HUES6 (cell line): ENCODE measurements around the gene OR52E4.

Experiments
- H3K27ac ChIP-seq: 2 replicates; pipeline ENCODE4 v1.7.0; 2013; ENCODE audit warnings: low read depth, mild to moderate bottlenecking, low read length, inconsistent platforms
- H3K27me3 ChIP-seq: 2 replicates; pipeline ENCODE4 v1.6.1; 2013; ENCODE audit warnings: low read length; ENCODE audit not compliant: control insufficient read depth, insufficient read depth
- H3K36me3 ChIP-seq: 2 replicates; pipeline ENCODE4 v1.6.1; 2013; ENCODE audit warnings: low read length; ENCODE audit not compliant: control insufficient read depth, insufficient read depth
- H3K4me1 ChIP-seq: 2 replicates; pipeline ENCODE4 v1.6.1; 2013; ENCODE audit warnings: low read length; ENCODE audit not compliant: control insufficient read depth, insufficient read depth
- H3K4me3 ChIP-seq: 2 replicates; pipeline ENCODE4 v1.5.1; 2013; ENCODE audit warnings: low read depth, low read length
- H3K9ac ChIP-seq: one replicate; pipeline ENCODE4 v1.6.1; 2013; ENCODE audit warnings: mild to moderate bottlenecking, low read length
- H3K9me3 ChIP-seq: 2 replicates; pipeline ENCODE4 v1.6.1; 2013; ENCODE audit warnings: low read depth, low read length; ENCODE audit not compliant: control insufficient read depth, insufficient read depth

Gene OR52E4

DNA sequence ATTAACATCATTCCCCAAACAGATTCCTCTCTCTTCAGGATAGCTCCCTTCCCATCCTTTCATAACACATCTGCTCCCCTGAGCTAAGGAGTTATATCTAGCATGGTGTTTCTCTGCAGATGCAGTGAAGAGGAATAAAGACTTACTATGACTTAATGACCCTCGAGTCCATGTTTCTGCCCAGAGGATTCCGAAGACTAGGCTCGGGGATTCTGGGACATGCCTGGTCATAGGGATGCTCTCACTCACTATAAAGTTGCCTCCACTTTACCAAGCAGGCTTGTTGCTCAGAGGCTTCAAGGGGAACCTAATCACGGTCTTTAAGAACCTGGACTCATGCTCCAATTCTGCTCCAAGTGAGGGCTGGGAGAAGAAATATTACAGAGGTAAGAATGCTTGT, at the start of gene OR52E4:
Gene OR52E4 (plus strand): TSS at position 301 of the 400 bp plus-strand sequence. CDS start 3,664 bp downstream, outside the sequence.
- no peaks in the 10 kb centered on the region for H3K36me3 ChIP-seq
- no peak within 1 kb of the TSS for H3K4me3 ChIP-seq
- H3K27me3 ChIP-seq: no peaks in the 10 kb centered on the region
- no peak within 1 kb of the TSS for H3K27ac ChIP-seq
- H3K9ac ChIP-seq: no peak within 1 kb of the TSS
- H3K4me1 ChIP-seq: no peaks in the 10 kb centered on the region
- H3K9me3 ChIP-seq: no peaks in the 10 kb centered on the region

GRCh38 chr11:5831196-5831829, 49.1 kb upstream of the OR52E4 start:
- Histone ChIP-seq H3K9ac (peak overlapping the region; percentile 53), H3K27ac (peak overlapping the region; percentile 53; the same call in 1 of the 2 replicates), H3K4me1 (peaks cover 14% of the 10 kb centered on the region; the same call in 1 of the 2 replicates), H3K4me3 (no peak overlapping the region), H3K27me3 (no peaks in the 10 kb centered on the region), H3K36me3 (no peaks in the 10 kb centered on the region), H3K9me3 (peaks cover 6% of the 10 kb centered on the region; the same call in 1 of the 2 replicates)

GRCh38 chr11:5833446-5833845, 47.0 kb upstream of the OR52E4 start:
- H3K4me3 ChIP-seq: no peak overlapping the region
- no peak overlapping the region for H3K27ac ChIP-seq
- no peaks in the 10 kb centered on the region for H3K36me3 ChIP-seq
- H3K9me3 ChIP-seq: no peaks in the 10 kb centered on the region
- peaks cover 14% of the 10 kb centered on the region; the same call in 1 of the 2 replicates for H3K4me1 ChIP-seq
- H3K9ac ChIP-seq: no peak overlapping the region
- no peaks in the 10 kb centered on the region for H3K27me3 ChIP-seq

- no peaks in the 10 kb centered on the region for H3K27me3 ChIP-seq
- H3K9ac ChIP-seq: no peak overlapping the region
- H3K9me3 ChIP-seq: no peaks in the 10 kb centered on the region
- no peaks in the 10 kb centered on the region for H3K4me1 ChIP-seq
- H3K4me3 ChIP-seq: no peak overlapping the region
- H3K27ac ChIP-seq: no peak overlapping the region
- H3K36me3 ChIP-seq: no peaks in the 10 kb centered on the region
Measured at GRCh38 chr11:5837695-5838094, 42.7 kb upstream of the OR52E4 start.

- Histone ChIP-seq H3K4me1 (no peaks in the 10 kb centered on the region), H3K9me3 (no peaks in the 10 kb centered on the region), H3K27me3 (no peaks in the 10 kb centered on the region), H3K4me3 (no peak within 1 kb of the TSS), H3K9ac (no peak within 1 kb of the TSS), H3K36me3 (no peaks in the 10 kb centered on the region), H3K27ac (no peak within 1 kb of the TSS)
Measured at GRCh38 chr11:5841797-5842196, 38.6 kb upstream of the OR52E4 start, which contains the start of gene OR52E6. Gene OR52E6, minus strand, starts transcription at chr11:5841897. Its CDS starts 0 bp downstream, at chr11:5841897.

- Histone ChIP-seq H3K27me3 (no peaks in the 10 kb centered on the region), H3K4me3 (no peak overlapping the region), H3K36me3 (no peaks in the 10 kb centered on the region), H3K9me3 (no peaks in the 10 kb centered on the region), H3K27ac (no peak overlapping the region), H3K9ac (no peak overlapping the region), H3K4me1 (no peaks in the 10 kb centered on the region)
Measured at GRCh38 chr11:5846701-5847100, 33.7 kb upstream of the OR52E4 start.

DNA sequence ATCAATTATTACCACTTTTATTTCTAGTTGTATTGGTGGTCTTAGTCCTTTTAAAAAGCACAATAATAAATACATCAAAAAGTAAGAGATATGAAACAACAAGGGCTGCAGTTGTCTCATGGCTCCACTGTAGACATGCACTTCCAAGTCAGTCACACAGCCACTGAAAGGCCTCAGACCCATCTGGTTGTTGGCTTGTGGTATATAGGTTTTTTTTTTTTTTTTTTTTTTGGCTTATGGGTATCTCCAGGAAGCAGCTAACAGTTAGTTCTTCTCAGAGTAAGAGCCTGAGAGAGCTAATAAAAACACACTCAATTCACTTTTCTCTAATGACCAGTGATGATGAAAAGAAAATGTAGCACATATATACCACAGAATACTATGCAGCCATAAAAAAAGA, 32.7 kb upstream of the OR52E4 start:
- H3K4me3 ChIP-seq: no peak overlapping the region
- H3K9ac ChIP-seq: no peak overlapping the region
- no peaks in the 10 kb centered on the region for H3K4me1 ChIP-seq
- no peaks in the 10 kb centered on the region for H3K9me3 ChIP-seq
- H3K27me3 ChIP-seq: no peaks in the 10 kb centered on the region
- H3K36me3 ChIP-seq: no peaks in the 10 kb centered on the region
- H3K27ac ChIP-seq: no peak overlapping the region

DNA sequence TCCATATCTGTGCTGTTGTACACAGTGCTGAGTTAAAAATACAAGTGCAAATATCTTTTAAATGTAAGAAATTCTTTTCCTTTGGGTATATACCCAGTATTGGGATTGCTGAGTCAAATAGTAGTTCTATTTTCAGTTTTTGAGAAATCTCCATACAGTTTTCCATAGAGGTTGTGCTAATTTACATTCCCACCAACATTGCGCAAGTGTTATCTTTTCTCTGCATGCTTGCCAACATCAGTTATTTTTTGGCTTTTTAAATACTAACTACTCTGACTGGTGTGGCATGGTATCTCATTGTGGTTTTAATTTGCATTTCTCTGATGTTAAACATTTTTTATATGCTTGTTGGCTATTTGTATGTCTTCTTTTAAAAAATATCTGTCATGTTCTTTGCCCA, 29.4 kb upstream of the OR52E4 start:
- no peak overlapping the region for H3K27ac ChIP-seq
- no peaks in the 10 kb centered on the region for H3K4me1 ChIP-seq
- no peak overlapping the region for H3K4me3 ChIP-seq
- no peaks in the 10 kb centered on the region for H3K27me3 ChIP-seq
- H3K9me3 ChIP-seq: no peaks in the 10 kb centered on the region
- no peaks in the 10 kb centered on the region for H3K36me3 ChIP-seq
- no peak overlapping the region for H3K9ac ChIP-seq

DNA sequence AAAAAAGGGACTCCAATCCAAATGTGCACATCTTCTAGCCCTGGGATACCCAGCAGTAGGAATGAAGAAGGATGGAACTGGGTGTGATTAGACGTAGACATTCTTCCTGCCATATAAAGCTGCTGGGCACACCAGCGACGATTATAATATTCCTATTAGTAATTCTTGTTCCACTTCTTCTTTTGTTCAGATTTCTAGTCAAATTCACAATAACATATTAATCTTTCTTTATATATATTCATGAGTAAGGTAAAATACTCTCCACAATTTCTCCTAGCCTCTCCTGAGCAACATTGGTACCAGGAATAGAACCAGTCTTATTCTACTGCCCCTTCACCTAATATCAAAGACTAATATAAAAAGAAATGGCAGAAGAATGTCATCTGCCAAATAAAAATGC, 22.8 kb upstream of the OR52E4 start, which contains the start of gene OR52E8:
Gene OR52E8 (minus strand): TSS at position 101 of the 400 bp plus-strand sequence. CDS start 0 bp downstream, at position 101.
- H3K27ac ChIP-seq: no peak within 1 kb of the TSS
- no peak within 1 kb of the TSS for H3K4me3 ChIP-seq
- H3K36me3 ChIP-seq: no peaks in the 10 kb centered on the region
- no peaks in the 10 kb centered on the region for H3K9me3 ChIP-seq
- H3K9ac ChIP-seq: no peak within 1 kb of the TSS
- no peaks in the 10 kb centered on the region for H3K27me3 ChIP-seq
- no peaks in the 10 kb centered on the region for H3K4me1 ChIP-seq

- no peak overlapping the region for H3K27ac ChIP-seq
- no peaks in the 10 kb centered on the region for H3K27me3 ChIP-seq
- H3K9me3 ChIP-seq: peaks cover 5% of the 10 kb centered on the region; the same call in 1 of the 2 replicates
- no peak overlapping the region for H3K4me3 ChIP-seq
- no peak overlapping the region for H3K9ac ChIP-seq
- no peaks in the 10 kb centered on the region for H3K36me3 ChIP-seq
- H3K4me1 ChIP-seq: no peaks in the 10 kb centered on the region
Measured at GRCh38 chr11:5865826-5866225, 14.6 kb upstream of the OR52E4 start.

DNA sequence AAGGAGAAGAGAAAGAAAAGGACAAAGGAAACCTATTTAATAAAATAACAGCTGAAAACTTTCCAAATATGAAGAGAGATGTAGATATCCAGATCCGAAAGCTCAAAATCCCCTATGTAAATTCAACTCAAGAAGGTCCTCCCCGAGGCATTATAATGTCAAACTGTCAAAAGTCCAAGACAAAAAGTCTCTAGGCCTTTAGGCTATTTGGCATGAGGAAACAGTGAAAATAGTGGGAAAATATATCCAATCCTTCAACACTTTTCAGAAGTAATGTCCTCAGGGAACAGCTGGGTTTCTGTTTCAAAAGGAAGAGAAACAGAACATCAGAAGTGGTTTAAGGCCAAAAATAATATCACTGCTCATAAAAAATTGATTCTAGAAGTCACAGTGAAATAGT, 1.9 kb upstream of the OR52E4 start:
- no peak overlapping the region for H3K4me3 ChIP-seq
- no peaks in the 10 kb centered on the region for H3K36me3 ChIP-seq
- H3K9ac ChIP-seq: no peak overlapping the region
- H3K4me1 ChIP-seq: no peaks in the 10 kb centered on the region
- H3K27me3 ChIP-seq: no peaks in the 10 kb centered on the region
- H3K27ac ChIP-seq: no peak overlapping the region
- no peaks in the 10 kb centered on the region for H3K9me3 ChIP-seq
